GM19438 (cell line): ENCODE results near the gene MOK.

Experiments
- ATAC-seq: cut with Tn5 transposase; IDR thresholded peaks from one replicate; pipeline ENCODE4 v1.9.1; 2021; ENCODE audit warnings: low read depth; ENCODE audit not compliant: unreplicated experiment

Gene MOK

GRCh38 chr14:102187044-102187443, 117.9 kb downstream of the MOK start:
- ATAC-seq, result no peak

- ATAC-seq, result no peak
Observed at GRCh38 chr14:102185360-102185759, 119.6 kb downstream of the MOK start.

- no peak for ATAC-seq
Observed at GRCh38 chr14:102184316-102185035, 120.5 kb downstream of the MOK start.

GRCh38 chr14:102183886-102184285, 121.1 kb downstream of the MOK start:
- ATAC-seq, result no peak

- ATAC-seq, result no peak
Observed at GRCh38 chr14:102182936-102183619, 121.9 kb downstream of the MOK start.

- no peak for ATAC-seq
Observed at GRCh38 chr14:102182190-102182589, 122.8 kb downstream of the MOK start.

- ATAC-seq, result no peak
Observed at GRCh38 chr14:102181187-102181586, 123.8 kb downstream of the MOK start.

- no peak for ATAC-seq
Observed at GRCh38 chr14:102180248-102180998, 124.5 kb downstream of the MOK start.
